Ovary (tissue), 3 donors: Measurements from ENCODE around the gene CSH1.

Experiments
- EP300 ChIP-seq: sonication (generic); formaldehyde crosslinking; IDR thresholded peaks from one replicate; pipeline ENCODE4 v1.6.1; 2017; ENCODE audit warnings: antibody characterized with exemption
- TF ChIP-seq, protein P1 (sequence below), 3 donors: fragments of 450-650 bp in 2 of 3; fragments of 200-600 bp in 1 of 3; IDR thresholded peaks; one replicate each; pipeline versions ENCODE4 v1.5.1 to v1.8.0; 2016 to 2022; ENCODE audit warnings: antibody characterized with exemption in 3 of 3, mild to moderate bottlenecking in 1 of 3
- donor health status: DM: no; HTN: no; CAD: no.

GRCh38 chr17:63881935-63882601 lies 14.3 kb downstream of the CSH1 start, which contains the start of gene GH2:
- no peak for TF ChIP-seq EP300
- TF ChIP-seq, protein P1, sequence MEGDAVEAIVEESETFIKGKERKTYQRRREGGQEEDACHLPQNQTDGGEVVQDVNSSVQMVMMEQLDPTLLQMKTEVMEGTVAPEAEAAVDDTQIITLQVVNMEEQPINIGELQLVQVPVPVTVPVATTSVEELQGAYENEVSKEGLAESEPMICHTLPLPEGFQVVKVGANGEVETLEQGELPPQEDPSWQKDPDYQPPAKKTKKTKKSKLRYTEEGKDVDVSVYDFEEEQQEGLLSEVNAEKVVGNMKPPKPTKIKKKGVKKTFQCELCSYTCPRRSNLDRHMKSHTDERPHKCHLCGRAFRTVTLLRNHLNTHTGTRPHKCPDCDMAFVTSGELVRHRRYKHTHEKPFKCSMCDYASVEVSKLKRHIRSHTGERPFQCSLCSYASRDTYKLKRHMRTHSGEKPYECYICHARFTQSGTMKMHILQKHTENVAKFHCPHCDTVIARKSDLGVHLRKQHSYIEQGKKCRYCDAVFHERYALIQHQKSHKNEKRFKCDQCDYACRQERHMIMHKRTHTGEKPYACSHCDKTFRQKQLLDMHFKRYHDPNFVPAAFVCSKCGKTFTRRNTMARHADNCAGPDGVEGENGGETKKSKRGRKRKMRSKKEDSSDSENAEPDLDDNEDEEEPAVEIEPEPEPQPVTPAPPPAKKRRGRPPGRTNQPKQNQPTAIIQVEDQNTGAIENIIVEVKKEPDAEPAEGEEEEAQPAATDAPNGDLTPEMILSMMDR (IDR thresholded peaks at IDR 0.05): peak in 2 of 3 donors; percentile 8 to 43
